Body of pancreas (tissue), 4 donors: ENCODE measurements around the gene OPA3.

ENCODE experiments used
- POLR2A ChIP-seq, 3 donors: fragments of 450-650 bp; IDR thresholded peaks; one replicate each; pipeline ENCODE4 v1.6.1; 2016; ENCODE audit warnings: antibody characterized with exemption in 3 of 3, mild to moderate bottlenecking in 2 of 3
- TF ChIP-seq, protein P1 (sequence below), 7 experiments: fragments of 450-650 bp in 4 of 7; fragments of 200-600 bp in 3 of 7; sonication (generic) in 3 of 7; IDR thresholded peaks; one replicate each; pipeline ENCODE4 v1.5.1; 2016 to 2019; ENCODE audit warnings: antibody characterized with exemption in 7 of 7

DNA sequence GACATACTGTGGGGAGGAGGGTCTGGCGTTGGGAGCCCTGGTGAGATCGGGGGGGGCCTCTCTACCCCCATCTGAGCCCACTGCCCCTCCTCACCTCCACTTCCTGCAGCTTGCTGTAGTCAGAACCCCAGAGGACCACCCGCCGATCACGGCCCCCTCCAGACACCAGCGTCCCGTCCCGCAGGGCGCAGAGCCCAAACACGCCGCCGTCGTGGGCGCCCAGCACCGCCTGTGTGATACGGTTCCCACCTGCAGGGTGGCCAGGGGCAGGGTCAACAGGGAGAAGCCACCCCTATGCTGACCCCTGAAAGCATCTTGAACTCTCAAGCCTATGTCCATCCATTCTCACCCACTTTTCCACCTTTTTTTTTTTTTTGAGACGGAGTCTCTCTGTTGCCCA is 36.8 kb upstream of the OPA3 start:
- TF ChIP-seq, protein P1, sequence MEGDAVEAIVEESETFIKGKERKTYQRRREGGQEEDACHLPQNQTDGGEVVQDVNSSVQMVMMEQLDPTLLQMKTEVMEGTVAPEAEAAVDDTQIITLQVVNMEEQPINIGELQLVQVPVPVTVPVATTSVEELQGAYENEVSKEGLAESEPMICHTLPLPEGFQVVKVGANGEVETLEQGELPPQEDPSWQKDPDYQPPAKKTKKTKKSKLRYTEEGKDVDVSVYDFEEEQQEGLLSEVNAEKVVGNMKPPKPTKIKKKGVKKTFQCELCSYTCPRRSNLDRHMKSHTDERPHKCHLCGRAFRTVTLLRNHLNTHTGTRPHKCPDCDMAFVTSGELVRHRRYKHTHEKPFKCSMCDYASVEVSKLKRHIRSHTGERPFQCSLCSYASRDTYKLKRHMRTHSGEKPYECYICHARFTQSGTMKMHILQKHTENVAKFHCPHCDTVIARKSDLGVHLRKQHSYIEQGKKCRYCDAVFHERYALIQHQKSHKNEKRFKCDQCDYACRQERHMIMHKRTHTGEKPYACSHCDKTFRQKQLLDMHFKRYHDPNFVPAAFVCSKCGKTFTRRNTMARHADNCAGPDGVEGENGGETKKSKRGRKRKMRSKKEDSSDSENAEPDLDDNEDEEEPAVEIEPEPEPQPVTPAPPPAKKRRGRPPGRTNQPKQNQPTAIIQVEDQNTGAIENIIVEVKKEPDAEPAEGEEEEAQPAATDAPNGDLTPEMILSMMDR (IDR thresholded peaks at IDR 0.05), result no peak
- no peak for TF ChIP-seq POLR2A (IDR thresholded peaks at IDR 0.05)
